ENCODE data around the gene PPP1R11.
"Not testable (repeated sequence)": the region's sequence is repeated elsewhere in the genome, so short reads cannot be mapped to it uniquely, and the experiment has no call there.

DNA sequence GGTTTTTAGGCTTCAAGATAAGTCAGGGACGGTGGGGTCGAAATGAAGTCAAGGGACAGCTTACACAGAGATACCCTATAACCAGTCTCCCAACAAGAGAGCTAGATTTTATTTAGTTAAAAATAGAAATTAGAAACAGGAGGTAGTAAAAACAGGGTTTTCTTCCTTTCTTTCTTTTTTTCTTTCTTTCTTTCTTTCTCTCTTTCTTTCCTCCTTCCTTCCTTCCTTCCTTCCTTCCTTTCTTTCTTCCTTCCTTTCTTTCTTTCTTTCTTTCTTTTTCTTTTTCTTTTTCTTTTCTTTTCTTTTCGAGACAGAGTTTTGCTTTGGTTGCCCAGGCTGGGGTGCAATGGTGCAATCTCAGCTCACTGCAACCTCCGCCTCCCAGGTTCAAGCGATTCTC lies 51.7 kb downstream of the PPP1R11 start:
- TF ChIP-seq, protein P1, sequence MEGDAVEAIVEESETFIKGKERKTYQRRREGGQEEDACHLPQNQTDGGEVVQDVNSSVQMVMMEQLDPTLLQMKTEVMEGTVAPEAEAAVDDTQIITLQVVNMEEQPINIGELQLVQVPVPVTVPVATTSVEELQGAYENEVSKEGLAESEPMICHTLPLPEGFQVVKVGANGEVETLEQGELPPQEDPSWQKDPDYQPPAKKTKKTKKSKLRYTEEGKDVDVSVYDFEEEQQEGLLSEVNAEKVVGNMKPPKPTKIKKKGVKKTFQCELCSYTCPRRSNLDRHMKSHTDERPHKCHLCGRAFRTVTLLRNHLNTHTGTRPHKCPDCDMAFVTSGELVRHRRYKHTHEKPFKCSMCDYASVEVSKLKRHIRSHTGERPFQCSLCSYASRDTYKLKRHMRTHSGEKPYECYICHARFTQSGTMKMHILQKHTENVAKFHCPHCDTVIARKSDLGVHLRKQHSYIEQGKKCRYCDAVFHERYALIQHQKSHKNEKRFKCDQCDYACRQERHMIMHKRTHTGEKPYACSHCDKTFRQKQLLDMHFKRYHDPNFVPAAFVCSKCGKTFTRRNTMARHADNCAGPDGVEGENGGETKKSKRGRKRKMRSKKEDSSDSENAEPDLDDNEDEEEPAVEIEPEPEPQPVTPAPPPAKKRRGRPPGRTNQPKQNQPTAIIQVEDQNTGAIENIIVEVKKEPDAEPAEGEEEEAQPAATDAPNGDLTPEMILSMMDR (IDR thresholded peaks at IDR 0.05) = not testable (repeated sequence)
- not testable (repeated sequence) for TF ChIP-seq POLR2A (IDR thresholded peaks at IDR 0.05)

All from esophagus squamous epithelium (tissue), 4 donors.